Hepatocyte (in vitro differentiated cells): Measurements from ENCODE around the gene ATP2A2.

Experiments
- EZH2 ChIP-seq: fragments of 200-600 bp; sonication (generic); IDR thresholded peaks from 2 replicates; pipeline ENCODE4 v1.6.1; 2016; ENCODE audit warnings: antibody characterized with exemption, mild to moderate bottlenecking, borderline replicate concordance
- EZH2phosphoT487 ChIP-seq: fragments of 200-600 bp; sonication (generic); IDR thresholded peaks from one replicate; pipeline ENCODE4 v1.6.1; 2018; ENCODE audit warnings: antibody characterized with exemption, mild to moderate bottlenecking, low read depth, moderate library complexity; ENCODE audit not compliant: unreplicated experiment, severe bottlenecking
- TF ChIP-seq, protein P1 (sequence below): fragments of 200-600 bp; sonication (generic); IDR thresholded peaks from 2 replicates; pipeline ENCODE4 v1.5.1; 2016; ENCODE audit warnings: antibody characterized with exemption, mild to moderate bottlenecking; ENCODE audit not compliant: poor library complexity

DNA sequence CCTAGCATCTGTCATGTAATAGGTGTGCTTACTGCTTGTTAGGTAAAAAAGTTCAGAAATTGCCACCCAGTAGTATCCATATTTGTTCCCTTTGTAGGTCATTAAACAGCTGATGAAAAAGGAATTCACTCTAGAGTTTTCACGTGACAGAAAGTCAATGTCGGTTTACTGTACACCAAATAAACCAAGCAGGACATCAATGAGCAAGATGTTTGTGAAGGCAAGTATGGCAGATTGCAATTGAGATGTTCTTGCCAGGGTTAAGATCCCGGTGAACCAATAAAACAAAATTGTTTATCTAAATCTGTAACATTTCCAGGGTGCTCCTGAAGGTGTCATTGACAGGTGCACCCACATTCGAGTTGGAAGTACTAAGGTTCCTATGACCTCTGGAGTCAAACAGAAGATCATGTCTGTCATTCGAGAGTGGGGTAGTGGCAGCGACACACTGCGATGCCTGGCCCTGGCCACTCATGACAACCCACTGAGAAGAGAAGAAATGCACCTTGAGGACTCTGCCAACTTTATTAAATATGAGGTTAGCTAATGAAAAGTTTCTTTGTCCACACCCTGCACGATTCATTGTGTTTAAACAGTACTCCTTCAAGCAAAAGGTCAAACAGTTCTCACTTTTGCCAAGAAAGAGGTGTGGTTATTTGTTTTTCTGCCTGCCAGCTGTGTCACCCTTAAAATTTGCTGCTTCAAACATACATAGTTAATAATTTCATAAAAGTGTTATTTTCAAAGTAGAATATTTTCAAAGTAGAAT lies 58.3 kb downstream of the ATP2A2 start:
- TF ChIP-seq, protein P1, sequence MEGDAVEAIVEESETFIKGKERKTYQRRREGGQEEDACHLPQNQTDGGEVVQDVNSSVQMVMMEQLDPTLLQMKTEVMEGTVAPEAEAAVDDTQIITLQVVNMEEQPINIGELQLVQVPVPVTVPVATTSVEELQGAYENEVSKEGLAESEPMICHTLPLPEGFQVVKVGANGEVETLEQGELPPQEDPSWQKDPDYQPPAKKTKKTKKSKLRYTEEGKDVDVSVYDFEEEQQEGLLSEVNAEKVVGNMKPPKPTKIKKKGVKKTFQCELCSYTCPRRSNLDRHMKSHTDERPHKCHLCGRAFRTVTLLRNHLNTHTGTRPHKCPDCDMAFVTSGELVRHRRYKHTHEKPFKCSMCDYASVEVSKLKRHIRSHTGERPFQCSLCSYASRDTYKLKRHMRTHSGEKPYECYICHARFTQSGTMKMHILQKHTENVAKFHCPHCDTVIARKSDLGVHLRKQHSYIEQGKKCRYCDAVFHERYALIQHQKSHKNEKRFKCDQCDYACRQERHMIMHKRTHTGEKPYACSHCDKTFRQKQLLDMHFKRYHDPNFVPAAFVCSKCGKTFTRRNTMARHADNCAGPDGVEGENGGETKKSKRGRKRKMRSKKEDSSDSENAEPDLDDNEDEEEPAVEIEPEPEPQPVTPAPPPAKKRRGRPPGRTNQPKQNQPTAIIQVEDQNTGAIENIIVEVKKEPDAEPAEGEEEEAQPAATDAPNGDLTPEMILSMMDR: no peak
- TF ChIP-seq EZH2 (no peak), EZH2phosphoT487 (no peak)
